T-cell (primary cell): ENCODE results near the gene UBE2H. TPM values are rescaled to one million over a fixed set of nuclear protein-coding genes. Genes with fewer than 3 reads are reported as not detected.

Source experiments
- ATAC-seq, 4 experiments: fragments of 200-7000 bp in 3 of 4; fragments of 150-1000 bp in 1 of 4; cut with Tn5 transposase; replicated peaks in 1 of 4; 1 replicate in 3 of 4; 2 replicates in 1 of 4; pipeline ENCODE4 v1.10.0; 2021; ENCODE audit warnings: moderate library complexity in 3 of 4, mild to moderate bottlenecking in 2 of 4, moderate number of reproducible peaks in 1 of 4
- CTCF ChIA-PET, 2 donors: fragments of 300-600 bp; sonication (Branson Sonifier 250); formaldehyde crosslinking; loops; one replicate each; lab custom pipeline; 2022; ENCODE audit warnings: antibody characterized with exemption in 2 of 2; lab: Charles Lee
- POLR2A ChIA-PET, 2 donors: fragments of 300-600 bp; sonication (Branson Sonifier 250); formaldehyde crosslinking; loops; one replicate each; lab custom pipeline; 2022; ENCODE audit warnings: antibody characterized with exemption in 2 of 2; lab: Charles Lee
- DNase-seq, 35 experiments: peaks; one replicate each; pipeline versions ENCODE4 v3.0.0 to v3.0.0-alpha.2; 2013 to 2023
- H3K27ac ChIP-seq: one replicate; pipeline ENCODE4 v1.5.1; 2013; ENCODE audit warnings: low read length
- H3K27me3 ChIP-seq, 2 experiments: replicated peaks in 1 of 2; 1 replicate in 1 of 2; 2 replicates in 1 of 2; pipeline versions ENCODE4 v1.6.1 to v1.7.0; 2013; ENCODE audit warnings: low read length in 1 of 2, mixed read lengths in 1 of 2; ENCODE audit not compliant: control insufficient read depth in 2 of 2, insufficient read depth in 2 of 2; ENCODE audit errors: extremely low read depth in 1 of 2
- H3K36me3 ChIP-seq, 2 donors: 1 replicate in 1 of 2; 2 replicates in 1 of 2; pipeline versions ENCODE4 v1.6.1 to v1.7.0; 2013; ENCODE audit warnings: low read length in 1 of 2; ENCODE audit not compliant: control insufficient read depth in 2 of 2, insufficient read depth in 1 of 2; ENCODE audit errors: extremely low read depth in 1 of 2
- H3K4me1 ChIP-seq, 2 experiments: 1 replicate in 1 of 2; 2 replicates in 1 of 2; pipeline versions ENCODE4 v1.6.1 to v1.7.0; 2013; ENCODE audit warnings: low read length in 2 of 2, mixed read lengths in 1 of 2; ENCODE audit not compliant: insufficient read depth in 2 of 2, control insufficient read depth in 1 of 2; ENCODE audit errors: extremely low read depth in 1 of 2
- H3K4me3 ChIP-seq, 2 donors: 1 replicate in 1 of 2; 2 replicates in 1 of 2; pipeline versions ENCODE4 v1.5.1 to v1.7.0; 2013; ENCODE audit warnings: mild to moderate bottlenecking in 2 of 2, low read length in 1 of 2, moderate library complexity in 1 of 2; ENCODE audit not compliant: control insufficient read depth in 1 of 2; ENCODE audit errors: extremely low read depth in 1 of 2
- H3K9me3 ChIP-seq: 2 replicates; pipeline ENCODE4 v1.7.0; 2013
- H3K27ac Mint-ChIP-seq, 2 donors: one replicate each; pipeline ENCODE4 v1.8.0; 2020 to 2021; ENCODE audit warnings: mild to moderate bottlenecking in 2 of 2, mixed read lengths in 2 of 2
- H3K27me3 Mint-ChIP-seq, 2 donors: one replicate each; pipeline ENCODE4 v1.8.0; 2021 to 2022; ENCODE audit warnings: mixed read lengths in 2 of 2
- H3K36me3 Mint-ChIP-seq: one replicate; pipeline ENCODE4 v1.8.0; 2021; ENCODE audit warnings: mixed read lengths
- H3K4me1 Mint-ChIP-seq, 3 donors: one replicate each; pipeline ENCODE4 v1.8.0; 2020 to 2022; ENCODE audit warnings: mixed read lengths in 3 of 3, mild to moderate bottlenecking in 1 of 3
- H3K4me3 Mint-ChIP-seq, 3 donors: one replicate each; pipeline ENCODE4 v1.8.0; 2020 to 2022; ENCODE audit warnings: mild to moderate bottlenecking in 3 of 3, mixed read lengths in 3 of 3, moderate library complexity in 3 of 3
- H3K9me3 Mint-ChIP-seq, 3 donors: one replicate each; pipeline ENCODE4 v1.8.0; 2020 to 2022; ENCODE audit warnings: mixed read lengths in 3 of 3
- WGBS: methylation state at CpG from one replicate; pipeline ENCODE4 v1.1.5; 2013; ENCODE audit warnings: missing lambda C conversion rate; ENCODE audit not compliant: insufficient coverage; 5-methylcytosine and 5-hydroxymethylcytosine counted together
- total RNA-seq, 35 experiments: library from RNA in 6 of 35; stranded (reverse) in 6 of 35; fragments of 120-200 nt in 1 of 35; gene quantifications; one replicate each; pipeline versions ENCODE4 v1.2.1 to v1.2.4 and lab custom pipeline; 2013 to 2026

The UBE2H gene
- total RNA-seq, 5 donors from 2014 or later (not counting 1 experiment from before 2014, with no cell fraction given), result 37.5 to 63.8 (median 50.1) TPM

GRCh38 chr7:129785685-129786514, 166.9 kb downstream of the UBE2H start:
- peak overlapping the region in 1 of 2 donors; percentile 46 for H3K4me3 ChIP-seq
- Mint-ChIP-seq H3K4me3 (peak overlapping the region; percentile 41 to 86 (median 41)), H3K36me3 (no peaks in the 10 kb centered on the region), H3K9me3 (no peaks in the 10 kb centered on the region), H3K4me1 (peaks cover 39 to 50% (median 43%) of the 10 kb centered on the region in 3 donors), H3K27me3 (peaks cover 60 to 77% of the 10 kb centered on the region in 2 donors), H3K27ac (no peak overlapping the region)
- H3K4me1 ChIP-seq, result peaks cover 22 to 52% of the 10 kb centered on the region in 2 experiments
- ATAC-seq, result peak in 3 of 4 experiments; percentile 32 to 45 (median 37)
- no peaks in the 10 kb centered on the region for H3K9me3 ChIP-seq
- peaks cover 31 to 90% of the 10 kb centered on the region in 2 experiments for H3K27me3 ChIP-seq
- H3K36me3 ChIP-seq, result no peaks in the 10 kb centered on the region
- ChIA-PET CTCF (interaction anchor here in 1 of 2 donors (0.9 kb wide), 1 partner anchor 52 kb away, joined by 4 read pairs; no protein-coding TSS in a partner anchor), POLR2A (interaction anchor here in 1 of 2 donors (0.6 kb wide), 2 partner anchors 167 to 1775 kb away, joined by 3 read pairs; partner anchors contain the start of gene UBE2H)
- H3K27ac ChIP-seq, result no peak overlapping the region
- WGBS, result 3% methylated on average over 33 of the region's 44 CpGs
- peak in 1 of 35 experiments; percentile 30 for DNase-seq

GRCh38 chr7:129784783-129785684, 167.7 kb downstream of the UBE2H start:
- POLR2A ChIA-PET, result no interaction called here
- no peaks in the 10 kb centered on the region for H3K36me3 ChIP-seq
- ATAC-seq, result no peak
- Mint-ChIP-seq H3K27ac (no peak overlapping the region), H3K36me3 (no peaks in the 10 kb centered on the region), H3K4me1 (peaks cover 40 to 50% (median 44%) of the 10 kb centered on the region in 3 donors), H3K9me3 (no peaks in the 10 kb centered on the region), H3K27me3 (peaks cover 59 to 75% of the 10 kb centered on the region in 2 donors), H3K4me3 (peak overlapping the region; percentile 41 to 86 (median 41))
- H3K27ac ChIP-seq, result no peak overlapping the region
- WGBS, result 7% methylated on average over 24 of the region's 37 CpGs
- H3K27me3 ChIP-seq, result peaks cover 27 to 89% of the 10 kb centered on the region in 2 experiments
- peak overlapping the region in 1 of 2 donors; percentile 46 for H3K4me3 ChIP-seq
- peak in 1 of 35 experiments; percentile 12 for DNase-seq
- peaks cover 26 to 58% of the 10 kb centered on the region in 2 experiments for H3K4me1 ChIP-seq
- no peaks in the 10 kb centered on the region for H3K9me3 ChIP-seq
- CTCF ChIA-PET, result no interaction called here

DNA sequence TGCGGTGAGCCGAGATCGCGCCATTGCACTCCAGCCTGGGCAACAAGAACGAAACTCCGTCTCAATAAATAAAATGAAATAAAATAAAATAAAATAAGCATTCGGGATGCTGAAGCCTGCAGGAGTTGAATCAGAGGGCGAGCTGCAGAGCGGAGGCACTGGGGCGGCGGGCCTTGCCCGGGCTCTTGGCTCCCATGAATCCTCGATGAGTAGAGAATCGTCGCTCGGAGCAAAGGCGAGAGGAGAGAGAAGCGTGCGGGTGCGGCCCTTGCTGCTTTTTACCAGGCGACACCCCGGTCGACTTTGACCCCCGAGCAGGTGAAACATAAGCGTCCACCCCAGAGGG, 168.3 kb downstream of the UBE2H start:
- Mint-ChIP-seq H3K36me3 (no peaks in the 10 kb centered on the region), H3K4me3 (peak overlapping the region in 1 of 3 donors; percentile 86), H3K4me1 (peaks cover 40 to 50% (median 44%) of the 10 kb centered on the region in 3 donors), H3K9me3 (no peaks in the 10 kb centered on the region), H3K27ac (no peak overlapping the region), H3K27me3 (peaks cover 55 to 70% of the 10 kb centered on the region in 2 donors)
- ChIA-PET POLR2A (no interaction called here), CTCF (no interaction called here)
- ATAC-seq, result no peak
- H3K36me3 ChIP-seq, result no peaks in the 10 kb centered on the region
- peaks cover 26 to 59% of the 10 kb centered on the region in 2 experiments for H3K4me1 ChIP-seq
- H3K9me3 ChIP-seq, result no peaks in the 10 kb centered on the region
- no peak overlapping the region for H3K27ac ChIP-seq
- peaks cover 27 to 95% of the 10 kb centered on the region in 2 experiments for H3K27me3 ChIP-seq
- no peak for DNase-seq
- H3K4me3 ChIP-seq, result no peak overlapping the region
- 17% methylated on average over 14 of the region's 25 CpGs for WGBS

GRCh38 chr7:129783584-129783919, 169.2 kb downstream of the UBE2H start:
- Mint-ChIP-seq H3K4me3 (peak overlapping the region in 2 of 3 donors; percentile 21 to 86), H3K36me3 (no peaks in the 10 kb centered on the region), H3K4me1 (peaks cover 40 to 52% (median 45%) of the 10 kb centered on the region in 3 donors), H3K27ac (peak overlapping the region in 1 of 2 donors; percentile 36), H3K9me3 (no peaks in the 10 kb centered on the region), H3K27me3 (peaks cover 48 to 63% of the 10 kb centered on the region in 2 donors)
- Histone ChIP-seq H3K27ac (no peak overlapping the region), H3K9me3 (no peaks in the 10 kb centered on the region), H3K27me3 (peaks cover 27 to 96% of the 10 kb centered on the region in 2 experiments), H3K4me1 (peaks cover 26 to 68% of the 10 kb centered on the region in 2 experiments), H3K36me3 (no peaks in the 10 kb centered on the region), H3K4me3 (peak overlapping the region in 1 of 2 donors; percentile 59)
- CTCF ChIA-PET, result no interaction called here
- DNase-seq (no peak), ATAC-seq (no peak)
- POLR2A ChIA-PET, result interaction anchor here (0.6 to 0.7 kb wide), 2 partner anchors 69 to 165 kb away, joined by 4 to 8 read pairs; no protein-coding TSS in a partner anchor
- 21% methylated on average over 6 of the region's 10 CpGs for WGBS

DNA sequence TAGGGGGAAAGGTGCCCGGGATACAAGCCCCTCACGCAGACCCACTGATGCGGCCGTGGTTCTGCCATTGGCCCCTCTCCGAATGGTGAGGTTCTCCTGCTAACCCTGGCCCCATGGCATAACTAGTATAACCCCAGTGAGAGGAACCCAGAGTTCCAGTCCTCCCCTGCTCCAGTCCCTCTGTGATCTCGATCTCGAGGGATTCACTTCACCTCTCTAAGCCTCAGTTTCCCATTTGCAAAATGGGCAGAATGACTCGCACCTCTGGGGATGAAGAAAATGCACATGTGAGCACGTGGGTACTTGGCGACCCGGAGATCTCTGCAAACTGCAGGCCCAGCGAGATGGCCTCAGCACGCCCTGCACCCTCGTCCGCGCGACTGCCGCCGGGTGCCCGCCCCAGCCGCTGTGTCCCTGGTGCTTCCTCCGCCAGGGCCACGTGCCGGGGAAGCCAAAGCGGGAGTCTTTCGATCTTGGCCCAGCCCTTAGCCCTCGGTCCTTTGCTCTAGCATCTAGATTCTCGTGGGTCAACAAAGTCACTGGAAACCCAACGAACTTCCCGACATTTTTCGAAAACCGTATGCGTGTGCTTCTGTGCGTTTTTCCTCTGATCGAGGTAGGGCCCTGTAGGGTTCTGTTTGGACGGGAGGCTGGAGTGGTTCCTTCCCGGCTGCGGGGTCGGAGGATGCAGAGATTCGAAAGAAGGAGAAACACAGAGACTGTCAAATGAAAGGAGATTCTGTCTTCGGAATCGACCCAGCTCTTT, 169.8 kb downstream of the UBE2H start:
- Mint-ChIP-seq H3K9me3 (no peaks in the 10 kb centered on the region), H3K36me3 (no peaks in the 10 kb centered on the region), H3K27me3 (peaks cover 53 to 67% of the 10 kb centered on the region in 2 donors), H3K27ac (peak overlapping the region in 1 of 2 donors; percentile 49), H3K4me3 (peak overlapping the region; percentile 45 to 86 (median 60)), H3K4me1 (peaks cover 45 to 55% (median 48%) of the 10 kb centered on the region in 3 donors)
- no peaks in the 10 kb centered on the region for H3K36me3 ChIP-seq
- ChIA-PET CTCF (no interaction called here), POLR2A (interaction anchor here (0.6 to 0.7 kb wide), 2 partner anchors 69 to 166 kb away, joined by 4 to 8 read pairs; no protein-coding TSS in a partner anchor)
- ATAC-seq (no peak), DNase-seq (peak in 1 of 35 experiments; percentile 17)
- peaks cover 26 to 72% of the 10 kb centered on the region in 2 experiments for H3K4me1 ChIP-seq
- 11% methylated on average over 40 of the region's 42 CpGs for WGBS
- H3K27me3 ChIP-seq, result peaks cover 27 to 97% of the 10 kb centered on the region in 2 experiments
- no peaks in the 10 kb centered on the region for H3K9me3 ChIP-seq
- H3K27ac ChIP-seq, result no peak overlapping the region
- peak overlapping the region in 1 of 2 donors; percentile 59 for H3K4me3 ChIP-seq
